ENCODE measurements around the gene ITIH4. TPM values are rescaled to one million over a fixed set of nuclear protein-coding genes. Genes with fewer than 3 reads are reported as not detected.

ITIH4 gene
- total and polyA plus RNA-seq, 4 donors: 4.5 to 33.8 (median 12.0) TPM

DNA sequence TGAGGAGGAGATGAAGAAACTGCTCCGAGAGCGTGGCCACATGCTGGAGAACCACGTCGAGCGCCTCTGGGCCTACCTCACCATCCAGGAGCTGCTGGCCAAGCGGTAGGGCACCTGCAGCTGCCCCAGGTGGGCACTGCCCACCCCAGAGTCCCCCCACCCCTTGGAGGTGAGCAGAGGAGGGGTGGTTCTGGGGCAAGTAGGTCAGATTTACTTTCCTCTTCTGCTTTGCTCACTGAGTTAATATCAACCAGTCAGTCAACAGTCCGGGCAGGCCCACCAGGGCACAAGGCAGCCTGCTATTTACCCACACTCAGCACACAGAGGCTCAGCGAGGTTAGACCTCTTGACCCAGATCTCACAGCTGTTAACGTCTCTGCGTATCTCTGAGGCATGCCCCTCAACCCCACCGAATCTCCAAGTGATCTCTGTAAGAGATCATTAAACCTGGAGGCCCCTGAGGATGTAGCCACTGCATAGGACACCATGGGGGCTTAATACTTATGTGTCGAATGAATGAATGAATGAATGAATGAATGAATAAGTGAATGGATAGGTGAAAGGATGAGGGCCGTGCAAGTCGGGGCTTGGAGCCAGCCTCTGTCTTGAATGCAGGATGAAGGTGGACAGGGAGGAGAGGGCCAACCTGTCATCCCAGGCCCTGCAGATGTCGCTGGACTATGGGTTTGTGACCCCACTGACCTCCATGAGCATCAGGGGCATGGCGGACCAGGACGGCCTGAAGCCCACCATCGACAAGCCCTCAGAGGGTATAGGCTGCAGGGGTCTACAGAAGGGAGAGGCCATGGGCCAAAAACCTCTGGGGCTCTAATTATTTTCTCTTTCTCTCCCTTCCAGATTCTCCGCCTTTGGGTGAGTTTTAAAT is 43.9 kb downstream of the ITIH4 start:
- no peak for ATAC-seq (ENCODE audit: insufficient read depth, low FRiP score)

DNA sequence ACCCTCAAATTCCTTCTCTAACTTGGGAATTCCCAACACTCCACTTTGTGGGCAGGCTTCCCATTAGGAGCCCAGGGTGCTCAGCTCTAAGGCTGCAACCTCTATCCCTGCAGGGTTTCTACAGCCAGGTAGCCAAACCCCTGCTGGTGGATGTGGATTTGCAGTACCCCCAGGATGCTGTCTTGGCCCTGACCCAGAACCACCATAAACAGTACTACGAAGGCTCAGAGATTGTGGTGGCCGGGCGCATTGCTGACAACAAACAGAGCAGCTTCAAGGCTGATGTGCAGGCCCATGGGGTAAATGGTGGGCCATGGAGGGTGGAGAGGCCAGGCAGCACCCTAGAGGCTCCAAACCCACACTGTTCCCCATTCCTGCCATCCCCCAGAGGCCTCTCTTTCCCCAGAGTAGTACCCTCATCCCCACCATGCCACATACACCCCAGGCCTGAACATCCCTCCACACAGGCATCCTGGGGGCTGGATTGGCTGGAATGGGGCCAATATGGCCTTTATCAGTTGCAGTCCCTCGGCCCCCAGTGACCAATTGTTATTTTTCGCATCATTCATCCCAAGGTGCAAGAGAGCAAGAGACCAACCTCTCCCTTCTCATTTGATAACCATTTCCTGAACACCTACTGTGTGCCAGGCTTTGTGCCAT is 45.4 kb downstream of the ITIH4 start:
- H3K9me3 ChIP-seq (ENCODE audit: control insufficient read depth in 4 of 4, insufficient read depth in 3 of 4, low read length in 3 of 4): no peaks in the 10 kb centered on the region
- H3K27me3 ChIP-seq (ENCODE audit: control insufficient read depth in 3 of 3, insufficient read depth in 3 of 3, low read length in 2 of 3): peaks cover 0 to 3% (median 0%) of the 10 kb centered on the region in 3 donors
- DNase-seq: peak in 1 of 3 donors; percentile 9
- no peaks in the 10 kb centered on the region for H3K4me1 ChIP-seq (ENCODE audit: control insufficient read depth in 5 of 5, insufficient read depth in 5 of 5, low read length in 5 of 5)
- no peaks in the 10 kb centered on the region for H3K36me3 ChIP-seq (ENCODE audit: control insufficient read depth in 4 of 4, insufficient read depth in 4 of 4, low read length in 4 of 4)
- 89% methylated on average over 5 of the region's 5 CpGs for WGBS, 2 donors
- TF ChIP-seq CTCF (IDR thresholded peaks at IDR 0.05; ENCODE audit: control extremely low read depth, extremely low read depth): no peak
- no peak overlapping the region for H3K9ac ChIP-seq (ENCODE audit: insufficient read depth in 1 of 2, low read length in 2 of 2)
- H3K4me3 ChIP-seq: no peak overlapping the region
- H3K27ac ChIP-seq (ENCODE audit: low read depth in 1 of 2, low read length in 1 of 2): no peak overlapping the region
- ATAC-seq (ENCODE audit: insufficient read depth, low FRiP score): no peak

More for the DNA sequence above, 43.9 kb downstream of the ITIH4 start:
- H3K27me3 ChIP-seq (ENCODE audit: control insufficient read depth in 3 of 3, insufficient read depth in 3 of 3, low read length in 2 of 3): peaks cover 0 to 2% (median 0%) of the 10 kb centered on the region in 3 donors
- no peak overlapping the region for H3K4me3 ChIP-seq
- no peaks in the 10 kb centered on the region for H3K9me3 ChIP-seq (ENCODE audit: control insufficient read depth in 4 of 4, insufficient read depth in 3 of 4, low read length in 3 of 4)
- WGBS, 2 donors: 85 to 92% methylated on average over 19 of the region's 19 CpGs
- DNase-seq: peak in 1 of 3 donors; percentile 6
- TF ChIP-seq CTCF (IDR thresholded peaks at IDR 0.05; ENCODE audit: control extremely low read depth, extremely low read depth): no peak
- no peak overlapping the region for H3K9ac ChIP-seq (ENCODE audit: insufficient read depth in 1 of 2, low read length in 2 of 2)
- H3K36me3 ChIP-seq (ENCODE audit: control insufficient read depth in 4 of 4, insufficient read depth in 4 of 4, low read length in 4 of 4): no peaks in the 10 kb centered on the region
- no peaks in the 10 kb centered on the region for H3K4me1 ChIP-seq (ENCODE audit: control insufficient read depth in 5 of 5, insufficient read depth in 5 of 5, low read length in 5 of 5)
- no peak overlapping the region for H3K27ac ChIP-seq (ENCODE audit: low read depth in 1 of 2, low read length in 1 of 2)

- no peaks in the 10 kb centered on the region for H3K36me3 ChIP-seq (ENCODE audit: control insufficient read depth in 4 of 4, insufficient read depth in 4 of 4, low read length in 4 of 4)
- no peaks in the 10 kb centered on the region for H3K4me1 ChIP-seq (ENCODE audit: control insufficient read depth in 5 of 5, insufficient read depth in 5 of 5, low read length in 5 of 5)
- no peak overlapping the region for H3K4me3 ChIP-seq
- TF ChIP-seq CTCF (IDR thresholded peaks at IDR 0.05; ENCODE audit: control extremely low read depth, extremely low read depth): no peak
- ATAC-seq (ENCODE audit: insufficient read depth, low FRiP score) (no peak), DNase-seq (peak in 1 of 3 donors; percentile 7)
- no peak overlapping the region for H3K27ac ChIP-seq (ENCODE audit: low read depth in 1 of 2, low read length in 1 of 2)
- no peak overlapping the region for H3K9ac ChIP-seq (ENCODE audit: insufficient read depth in 1 of 2, low read length in 2 of 2)
- no peaks in the 10 kb centered on the region for H3K9me3 ChIP-seq (ENCODE audit: control insufficient read depth in 4 of 4, insufficient read depth in 3 of 4, low read length in 3 of 4)
- H3K27me3 ChIP-seq (ENCODE audit: control insufficient read depth in 3 of 3, insufficient read depth in 3 of 3, low read length in 2 of 3): peaks cover 0 to 3% (median 0%) of the 10 kb centered on the region in 3 donors
- 87 to 88% methylated on average over 18 of the region's 18 CpGs for WGBS, 2 donors
These were observed 46.4 kb downstream of the ITIH4 start for GRCh38 chr3:52784021-52784621.

All from lung (tissue), 12 donors.